ENCODE measurements around the gene RPH3AL.

Gene RPH3AL

DNA sequence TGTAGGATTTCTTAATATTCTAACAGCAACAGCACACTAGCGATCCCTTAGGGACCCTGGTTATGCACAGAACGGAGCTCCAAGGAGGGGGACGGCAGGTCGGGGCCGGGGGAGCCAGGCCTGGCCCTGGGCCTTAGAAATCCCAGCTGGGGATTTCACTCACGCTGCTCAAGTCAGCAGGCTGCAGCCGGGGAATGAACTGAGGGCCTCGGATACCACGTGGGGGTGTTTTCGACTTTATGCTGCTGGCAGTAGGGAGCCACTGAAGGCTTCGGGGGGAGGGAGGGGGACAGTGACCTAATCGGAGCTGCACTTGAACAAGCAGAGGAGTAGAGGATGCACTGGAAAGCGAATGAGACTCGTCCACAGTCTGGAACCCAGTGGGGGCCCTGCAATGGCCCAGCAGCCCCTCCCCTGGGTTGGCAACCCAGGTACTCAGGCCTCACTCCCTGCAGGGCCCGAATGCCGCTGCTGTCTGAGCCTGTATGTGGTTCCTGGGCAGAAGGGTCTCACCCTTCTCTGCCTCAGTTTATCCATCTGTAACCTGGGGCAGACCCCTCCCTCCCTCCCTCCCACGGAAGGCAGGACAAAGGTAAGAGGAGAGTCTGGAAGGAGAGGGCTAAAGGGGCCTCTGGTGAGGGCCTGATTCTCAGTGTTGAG is 53.7 kb downstream of the RPH3AL start:
- no peaks in the 10 kb centered on the region for H3K9me3 Mint-ChIP-seq
- no peak for DNase-seq
- H3K27me3 Mint-ChIP-seq = peaks cover under 1% of the 10 kb centered on the region
- H3K27ac Mint-ChIP-seq = no peak overlapping the region
- H3K4me3 Mint-ChIP-seq = no peak overlapping the region
- ATAC-seq = no peak
- no peaks in the 10 kb centered on the region for H3K4me1 Mint-ChIP-seq

DNA sequence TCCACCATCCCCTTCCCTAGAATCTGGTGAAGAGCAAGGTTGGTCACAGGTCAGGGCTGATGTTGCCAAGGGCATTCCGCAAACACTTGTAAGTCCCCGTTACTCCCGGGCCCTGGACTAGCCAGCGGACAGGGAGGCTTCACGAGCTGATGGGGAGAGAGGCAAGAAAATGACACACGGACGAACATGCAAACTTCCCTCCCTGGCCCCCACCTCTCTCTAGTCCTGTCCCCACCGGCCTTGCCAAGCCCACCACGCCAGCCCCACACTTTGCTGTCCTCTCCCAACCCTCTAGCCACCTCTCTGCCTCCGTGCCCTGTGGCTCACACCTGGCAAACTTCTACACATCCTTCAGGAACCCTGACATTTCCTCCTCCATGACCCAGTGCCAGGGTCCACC is 54.8 kb downstream of the RPH3AL start:
- DNase-seq (no peak), ATAC-seq (no peak)
- Mint-ChIP-seq H3K27me3 (peaks cover 12% of the 10 kb centered on the region), H3K9me3 (no peaks in the 10 kb centered on the region), H3K4me1 (peaks cover 10% of the 10 kb centered on the region), H3K27ac (no peak overlapping the region), H3K4me3 (no peak overlapping the region)

DNA sequence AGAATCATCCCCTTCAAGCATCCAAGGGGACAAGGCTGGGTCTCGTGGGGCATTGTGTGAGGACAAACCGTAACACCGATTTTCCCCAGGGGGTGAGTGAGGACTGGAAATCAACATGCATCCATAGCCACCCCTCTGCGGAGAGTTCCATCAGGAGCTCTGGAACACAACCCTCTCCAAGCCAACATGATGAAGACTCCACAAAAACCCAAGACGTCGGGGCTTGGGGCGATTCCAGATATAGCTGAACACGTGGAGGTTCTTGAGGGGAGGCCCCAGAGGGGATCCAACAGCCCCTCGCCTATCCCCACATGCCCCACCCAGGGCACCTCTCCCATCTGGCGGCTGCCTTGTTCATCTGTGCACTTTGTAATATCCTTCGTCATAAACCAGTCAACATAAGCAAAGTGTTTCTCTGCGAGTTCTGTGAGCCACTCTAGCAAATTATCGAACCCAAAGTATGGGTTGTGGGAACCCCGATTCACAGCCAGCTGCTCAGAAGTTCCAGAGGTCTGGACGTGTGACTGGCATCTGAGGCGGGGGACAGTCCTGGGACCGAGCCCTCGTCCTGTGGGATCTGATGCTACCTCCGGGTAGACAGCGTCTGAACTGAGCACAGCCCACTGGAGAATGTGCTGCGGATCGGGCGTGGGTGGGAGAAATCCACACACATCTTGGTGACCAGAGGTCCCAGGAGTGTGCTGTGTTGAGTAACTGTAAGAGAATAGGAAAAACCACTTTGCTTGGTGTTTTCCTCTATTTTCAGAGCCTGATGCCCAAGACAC is 55.5 kb downstream of the RPH3AL start:
- DNase-seq = no peak
- Mint-ChIP-seq H3K27ac (no peak overlapping the region), H3K9me3 (no peaks in the 10 kb centered on the region), H3K4me3 (no peak overlapping the region), H3K4me1 (peaks cover 14% of the 10 kb centered on the region), H3K27me3 (peaks cover 14% of the 10 kb centered on the region)
- ATAC-seq = no peak

DNA sequence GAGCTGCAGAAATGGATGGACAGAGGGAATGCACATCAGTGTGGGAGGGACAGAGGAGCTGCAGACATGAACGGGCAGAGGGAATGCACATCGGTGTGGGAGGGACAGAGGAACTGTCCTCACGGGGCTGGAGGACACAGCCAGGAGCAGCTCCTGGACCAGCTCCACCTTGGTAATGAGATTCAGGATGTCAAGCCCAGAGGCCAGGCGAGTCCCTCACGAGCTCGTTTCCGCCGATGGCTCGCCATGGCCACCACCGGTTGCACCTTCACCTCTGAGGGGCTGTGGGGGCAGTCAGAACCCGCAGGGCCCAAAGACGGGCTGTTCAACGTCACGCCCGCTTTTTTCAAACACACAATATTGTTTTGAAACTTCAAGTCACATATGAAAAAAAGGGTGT is 56.2 kb downstream of the RPH3AL start:
- Mint-ChIP-seq H3K27ac (no peak overlapping the region), H3K27me3 (peaks cover 14% of the 10 kb centered on the region), H3K4me3 (no peak overlapping the region), H3K9me3 (no peaks in the 10 kb centered on the region), H3K4me1 (peaks cover 14% of the 10 kb centered on the region)
- no peak for ATAC-seq
- no peak for DNase-seq

DNA sequence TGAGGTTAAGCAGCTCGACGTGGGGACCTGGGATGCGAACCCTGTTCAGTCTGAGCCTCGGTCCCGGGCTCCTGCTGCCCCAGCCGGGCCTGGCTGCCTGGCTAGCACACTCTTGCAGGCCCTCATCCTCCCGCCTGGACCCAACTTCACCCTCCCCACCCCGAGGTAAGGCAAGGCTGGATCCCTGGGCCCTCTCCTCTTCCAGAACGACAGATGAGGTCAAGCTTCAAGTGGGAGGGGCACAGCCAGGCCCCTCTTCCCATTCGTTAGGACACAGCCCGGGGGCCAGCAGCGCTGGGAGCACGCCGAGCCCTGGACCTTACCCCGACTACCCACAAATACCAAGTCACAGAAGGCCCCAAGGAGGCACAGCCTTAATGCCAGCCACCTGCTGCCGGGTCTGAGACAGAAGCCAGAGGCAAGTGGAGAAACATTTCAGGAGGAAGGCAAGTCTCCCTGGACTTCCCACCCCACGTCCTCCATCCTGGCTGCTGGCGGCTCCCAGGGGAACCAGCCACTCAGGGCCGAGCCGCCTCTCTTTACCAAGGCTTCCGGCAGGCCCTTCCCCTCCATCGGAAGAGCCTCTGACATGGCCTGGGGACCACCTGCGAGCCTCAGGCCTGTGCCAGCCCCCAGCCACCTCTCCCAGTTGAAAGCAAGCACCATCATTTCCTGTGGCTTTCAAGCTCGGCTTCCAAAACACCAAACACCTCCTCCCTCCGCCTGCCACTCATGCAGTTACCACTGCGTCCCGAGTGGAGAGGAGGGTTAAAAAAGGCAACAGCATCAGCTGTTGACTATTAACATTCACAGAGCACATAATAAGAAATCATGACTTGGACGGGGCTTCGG is 59.9 kb downstream of the RPH3AL start:
- DNase-seq (no peak), ATAC-seq (peak; percentile 46)
- H3K27me3 Mint-ChIP-seq = peaks cover 14% of the 10 kb centered on the region
- peaks cover 25% of the 10 kb centered on the region for H3K4me1 Mint-ChIP-seq
- no peaks in the 10 kb centered on the region for H3K9me3 Mint-ChIP-seq
- peak overlapping the region in 1 of 2 donors; percentile 39 for H3K4me3 Mint-ChIP-seq
- peak overlapping the region; percentile 63 to 94 for H3K27ac Mint-ChIP-seq

GRCh38 chr17:292016-292415 is 60.6 kb downstream of the RPH3AL start:
- Mint-ChIP-seq H3K27ac (no peak overlapping the region), H3K4me1 (peaks cover 25% of the 10 kb centered on the region), H3K4me3 (no peak overlapping the region), H3K9me3 (no peaks in the 10 kb centered on the region), H3K27me3 (peaks cover 14% of the 10 kb centered on the region)
- no peak for DNase-seq
- no peak for ATAC-seq

DNA sequence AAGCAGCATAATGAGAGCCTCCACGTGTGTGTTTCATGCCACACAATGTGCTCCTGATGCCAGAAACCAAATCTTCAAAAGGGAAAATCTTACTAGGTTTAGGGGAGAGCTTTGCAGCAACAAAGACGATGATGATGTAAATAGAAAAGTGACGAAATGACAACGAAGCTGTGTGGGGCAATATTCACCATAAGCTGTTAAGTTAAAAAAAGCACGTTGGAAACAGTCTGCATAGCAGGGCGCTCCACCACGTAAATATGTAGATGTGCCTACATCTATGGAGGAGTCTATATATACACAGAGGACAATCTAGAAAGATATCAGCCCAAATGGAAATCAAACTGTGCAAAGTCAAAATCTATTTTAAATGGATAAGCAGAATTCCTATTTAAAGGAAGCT is 61.0 kb downstream of the RPH3AL start:
- Mint-ChIP-seq H3K4me3 (no peak overlapping the region), H3K4me1 (peaks cover 25% of the 10 kb centered on the region), H3K27ac (peak overlapping the region in 1 of 2 donors; percentile 17), H3K9me3 (no peaks in the 10 kb centered on the region), H3K27me3 (peaks cover 14% of the 10 kb centered on the region)
- no peak for DNase-seq
- ATAC-seq = no peak

GRCh38 chr17:290626-291025 is 62.0 kb downstream of the RPH3AL start:
- DNase-seq (no peak), ATAC-seq (no peak)
- H3K9me3 Mint-ChIP-seq = no peaks in the 10 kb centered on the region
- H3K4me1 Mint-ChIP-seq = peaks cover 25% of the 10 kb centered on the region
- H3K4me3 Mint-ChIP-seq = no peak overlapping the region
- H3K27me3 Mint-ChIP-seq = peaks cover 14% of the 10 kb centered on the region
- no peak overlapping the region for H3K27ac Mint-ChIP-seq

GRCh38 chr17:290121-290521 is 62.5 kb downstream of the RPH3AL start:
- no peak for ATAC-seq
- H3K27ac Mint-ChIP-seq = no peak overlapping the region
- H3K9me3 Mint-ChIP-seq = no peaks in the 10 kb centered on the region

DNA sequence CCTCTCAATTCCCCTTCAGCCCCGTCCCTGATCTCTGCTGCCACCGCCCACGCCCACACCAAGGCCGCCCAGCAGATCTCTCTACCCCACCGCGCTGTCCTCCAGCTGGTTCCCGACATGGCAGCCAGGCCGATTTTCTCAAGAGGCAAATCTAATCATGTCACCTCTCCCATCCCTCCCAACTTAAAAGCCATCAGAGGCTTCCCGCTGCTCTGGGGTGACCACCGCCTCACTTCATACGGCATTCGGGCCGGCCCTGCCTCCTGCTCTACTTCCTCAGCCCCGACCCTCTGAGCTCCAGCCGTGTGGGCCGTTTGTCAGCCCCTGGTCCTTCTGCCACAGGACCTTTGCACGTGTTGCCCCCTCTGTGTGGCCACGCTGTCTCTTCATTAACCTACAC is 63.2 kb downstream of the RPH3AL start:
- Mint-ChIP-seq H3K27me3 (peaks cover 14% of the 10 kb centered on the region), H3K9me3 (no peaks in the 10 kb centered on the region), H3K4me3 (no peak overlapping the region), H3K4me1 (peaks cover 25% of the 10 kb centered on the region), H3K27ac (peak overlapping the region in 1 of 2 donors; percentile 8)
- DNase-seq (no peak), ATAC-seq (no peak)

More at GRCh38 chr17:290121-290521, 62.5 kb downstream of the RPH3AL start:
- Mint-ChIP-seq H3K4me1 (peaks cover 25% of the 10 kb centered on the region), H3K4me3 (no peak overlapping the region), H3K27me3 (peaks cover 14% of the 10 kb centered on the region)
- DNase-seq = no peak

DNA sequence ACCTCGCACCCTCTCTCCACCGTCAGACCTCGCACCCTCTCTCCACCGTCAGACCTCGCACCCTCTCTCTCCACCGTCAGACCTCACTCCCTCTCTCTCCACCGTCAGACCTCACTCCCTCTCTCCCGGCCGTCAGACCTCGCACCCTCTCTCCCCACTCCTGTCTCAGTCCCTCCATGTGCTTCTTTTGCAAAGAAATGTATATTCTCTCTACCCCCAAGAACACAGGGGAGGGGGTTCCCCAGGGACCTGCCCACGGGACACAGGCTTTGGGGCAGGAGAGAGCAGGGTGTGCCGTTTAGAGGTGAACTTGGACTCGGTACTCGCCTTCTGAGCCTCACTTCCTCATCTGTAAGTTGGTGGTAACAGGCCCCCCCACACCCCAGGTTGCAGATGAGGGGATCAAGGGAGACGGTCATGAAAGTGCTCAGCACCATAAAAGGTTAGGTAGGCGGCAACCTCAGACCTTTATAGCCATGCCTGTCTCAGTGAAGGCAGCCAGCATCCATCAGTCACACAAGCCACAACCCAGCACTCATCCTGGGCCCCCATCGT is 63.7 kb downstream of the RPH3AL start:
- Mint-ChIP-seq H3K27ac (peak overlapping the region in 1 of 2 donors; percentile 21), H3K4me3 (no peak overlapping the region), H3K27me3 (peaks cover 13% of the 10 kb centered on the region), H3K4me1 (peaks cover 25% of the 10 kb centered on the region), H3K9me3 (no peaks in the 10 kb centered on the region)
- ATAC-seq (no peak), DNase-seq (no peak)

GRCh38 chr17:286571-286970 is 66.0 kb downstream of the RPH3AL start:
- H3K4me1 Mint-ChIP-seq = peaks cover 11% of the 10 kb centered on the region
- H3K9me3 Mint-ChIP-seq = no peaks in the 10 kb centered on the region
- H3K27me3 Mint-ChIP-seq = no peaks in the 10 kb centered on the region
- no peak for DNase-seq
- ATAC-seq = no peak
- H3K4me3 Mint-ChIP-seq = no peak overlapping the region
- H3K27ac Mint-ChIP-seq = no peak overlapping the region

GRCh38 chr17:285751-286422 is 66.7 kb downstream of the RPH3AL start:
- no peak for DNase-seq
- no peaks in the 10 kb centered on the region for H3K27me3 Mint-ChIP-seq
- no peaks in the 10 kb centered on the region for H3K9me3 Mint-ChIP-seq
- H3K27ac Mint-ChIP-seq = no peak overlapping the region
- peaks cover 11% of the 10 kb centered on the region for H3K4me1 Mint-ChIP-seq
- ATAC-seq = no peak
- H3K4me3 Mint-ChIP-seq = no peak overlapping the region

DNA sequence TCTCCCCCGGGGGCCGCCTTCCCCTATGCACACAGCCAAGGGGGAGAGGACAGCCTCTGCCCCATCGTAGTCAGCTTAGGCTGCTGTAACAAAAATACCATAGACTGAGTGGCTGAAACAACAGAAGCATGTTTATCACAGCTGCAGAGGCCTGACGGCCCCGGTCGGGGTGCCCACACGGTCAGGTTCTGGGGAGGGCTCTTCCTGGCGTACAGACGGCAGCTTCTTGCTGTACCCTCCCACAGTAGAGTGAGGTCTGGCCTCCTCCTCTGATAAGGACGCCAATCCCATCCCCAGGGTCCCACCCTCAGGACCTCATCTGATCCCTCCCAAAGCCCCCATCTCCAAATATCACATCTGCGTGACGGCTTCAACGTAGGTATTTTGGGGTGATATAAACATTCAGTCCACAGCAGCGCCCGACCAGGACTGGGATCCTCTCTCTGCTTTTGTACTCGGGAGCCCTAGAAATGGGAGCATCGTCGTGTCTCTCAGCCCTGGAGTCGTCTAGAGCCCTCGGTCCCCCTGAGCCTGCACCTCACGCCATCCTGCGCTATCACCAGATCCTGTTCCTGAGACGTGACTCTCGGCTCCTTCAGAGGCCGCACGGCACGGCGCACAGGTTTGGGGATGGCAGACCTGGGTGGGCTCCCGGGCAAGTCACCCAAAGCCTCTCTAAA is 67.8 kb downstream of the RPH3AL start:
- no peaks in the 10 kb centered on the region for H3K27me3 Mint-ChIP-seq
- no peak for ATAC-seq
- H3K27ac Mint-ChIP-seq = no peak overlapping the region
- H3K4me3 Mint-ChIP-seq = no peak overlapping the region
- no peak for DNase-seq
- peaks cover 11% of the 10 kb centered on the region for H3K4me1 Mint-ChIP-seq
- no peaks in the 10 kb centered on the region for H3K9me3 Mint-ChIP-seq

Measured in stimulated activated naive CD8-positive, alpha-beta T cell treated with anti-CD3 and anti-CD28 coated beads, Interleukin-15, amount 100 ng/mL, for 72 hours (primary cell).